ENCODE results near the gene EVPL.
"Not testable (repeated sequence)": the region's sequence is repeated elsewhere in the genome, so short reads cannot be mapped to it uniquely, and the experiment has no call there.

EVPL gene

GRCh38 chr17:76048025-76048605 is 21.0 kb upstream of the EVPL start:
- no peak for DNase-seq (ENCODE audit: low spot score)

- no peak for DNase-seq (ENCODE audit: low spot score)
Observed at GRCh38 chr17:76046064-76046463, 19.0 kb upstream of the EVPL start.

GRCh38 chr17:76044475-76045007 is 17.4 kb upstream of the EVPL start:
- DNase-seq (ENCODE audit: low spot score): not testable (repeated sequence)

- DNase-seq (ENCODE audit: low spot score): not testable (repeated sequence)
Observed at GRCh38 chr17:76042868-76043267, 15.8 kb upstream of the EVPL start.

- DNase-seq (ENCODE audit: low spot score): no peak
Observed at GRCh38 chr17:76040376-76040775, 13.3 kb upstream of the EVPL start.

GRCh38 chr17:76039121-76039520 is 12.0 kb upstream of the EVPL start:
- no peak for DNase-seq (ENCODE audit: low spot score)

- no peak for DNase-seq (ENCODE audit: low spot score)
Observed at GRCh38 chr17:76038050-76038449, 10.9 kb upstream of the EVPL start.

- DNase-seq (ENCODE audit: low spot score): no peak
Observed at GRCh38 chr17:76036497-76037261, 9.6 kb upstream of the EVPL start.

- no peak for DNase-seq (ENCODE audit: low spot score)
Observed at GRCh38 chr17:76034428-76035350, 7.6 kb upstream of the EVPL start.

GRCh38 chr17:76033139-76033538 is 6.0 kb upstream of the EVPL start:
- DNase-seq (ENCODE audit: low spot score): no peak

- no peak for DNase-seq (ENCODE audit: low spot score)
Observed at GRCh38 chr17:76032780-76033108, 5.6 kb upstream of the EVPL start.

- DNase-seq (ENCODE audit: low spot score): no peak
Observed at GRCh38 chr17:76032073-76032779, 5.1 kb upstream of the EVPL start.

GRCh38 chr17:76026714-76027158 is 370 bp downstream of the EVPL start:
- DNase-seq (ENCODE audit: low spot score): no peak

GRCh38 chr17:76025294-76025693 is 1.8 kb downstream of the EVPL start:
- DNase-seq (ENCODE audit: low spot score): no peak

- DNase-seq (ENCODE audit: low spot score): no peak
Observed at GRCh38 chr17:76024353-76024752, 2.8 kb downstream of the EVPL start.

- DNase-seq (ENCODE audit: low spot score): no peak
Observed at GRCh38 chr17:76023900-76024237, 3.2 kb downstream of the EVPL start.

GRCh38 chr17:76022973-76023899 is 3.9 kb downstream of the EVPL start:
- DNase-seq (ENCODE audit: low spot score): no peak

- no peak for DNase-seq (ENCODE audit: low spot score)
Observed at GRCh38 chr17:76022285-76022684, 4.8 kb downstream of the EVPL start.

- no peak for DNase-seq (ENCODE audit: low spot score)
Observed at GRCh38 chr17:76019833-76020467, 7.2 kb downstream of the EVPL start.

GRCh38 chr17:76018801-76019200 is 8.3 kb downstream of the EVPL start:
- DNase-seq (ENCODE audit: low spot score): no peak

GRCh38 chr17:76018340-76018680 is 8.8 kb downstream of the EVPL start:
- DNase-seq (ENCODE audit: low spot score): no peak

Measured in CD4-positive, alpha-beta T cell treated with Interleukin-2 at 100 ng/mL for 4 hours (primary cell).